Liver (tissue), 9 donors: ENCODE measurements around the gene ZNF341. TPM values are rescaled to one million over a fixed set of nuclear protein-coding genes. Genes with fewer than 3 reads are reported as not detected.

Experiments
- DNase-seq: peaks from one replicate; pipeline ENCODE4 v3.0.0-alpha.2; 2017; ENCODE audit warnings: low spot score
- H3K27ac ChIP-seq, 2 donors: one replicate each; pipeline ENCODE4 v1.7.0; 2013; ENCODE audit warnings: inconsistent platforms in 2 of 2, low read length in 2 of 2, control low read depth in 1 of 2, low read depth in 1 of 2, mild to moderate bottlenecking in 1 of 2
- H3K27me3 ChIP-seq, 4 donors: one replicate each; pipeline versions ENCODE4 v1.6.1 to v1.7.0; 2013; ENCODE audit warnings: low read length in 3 of 4, inconsistent platforms in 1 of 4, mild to moderate bottlenecking in 1 of 4, moderate library complexity in 1 of 4; ENCODE audit not compliant: control insufficient read depth in 4 of 4, insufficient read depth in 4 of 4
- H3K36me3 ChIP-seq, 4 donors: one replicate each; pipeline versions ENCODE4 v1.6.1 to v1.7.0; 2013; ENCODE audit warnings: low read length in 3 of 4, mild to moderate bottlenecking in 3 of 4, low read depth in 1 of 4, moderate library complexity in 1 of 4; ENCODE audit not compliant: control insufficient read depth in 4 of 4, insufficient read depth in 3 of 4
- H3K4me1 ChIP-seq, 4 donors: one replicate each; pipeline versions ENCODE4 v1.6.1 to v1.7.0; 2013; ENCODE audit warnings: low read length in 3 of 4, mild to moderate bottlenecking in 3 of 4, moderate library complexity in 1 of 4; ENCODE audit not compliant: control insufficient read depth in 4 of 4, insufficient read depth in 4 of 4
- H3K4me3 ChIP-seq, 3 donors: one replicate each; pipeline versions ENCODE4 v1.6.1 to v1.7.0; 2013; ENCODE audit warnings: low read length in 3 of 3, control low read depth in 1 of 3, low read depth in 1 of 3, mild to moderate bottlenecking in 1 of 3
- H3K9ac ChIP-seq, 2 donors: one replicate each; pipeline ENCODE4 v1.7.0; 2013; ENCODE audit warnings: low read length in 2 of 2, mild to moderate bottlenecking in 2 of 2, moderate library complexity in 2 of 2, control low read depth in 1 of 2, low read depth in 1 of 2
- H3K9me3 ChIP-seq, 4 donors: one replicate each; pipeline versions ENCODE4 v1.6.1 to v1.7.0; 2013; ENCODE audit warnings: low read length in 3 of 4; ENCODE audit not compliant: control insufficient read depth in 4 of 4
- ATF3 ChIP-seq: IDR thresholded peaks from 2 replicates; pipeline ENCODE4 v1.6.1; 2016; ENCODE audit warnings: antibody characterized with exemption
- EGR1 ChIP-seq, 2 donors: IDR thresholded peaks; 2 replicates each; pipeline ENCODE4 v1.6.1; 2016 to 2018; ENCODE audit warnings: antibody characterized with exemption in 2 of 2, low read depth in 2 of 2
- FOXA1 ChIP-seq: IDR thresholded peaks from 2 replicates; pipeline ENCODE4 v1.6.1; 2016; ENCODE audit warnings: antibody characterized with exemption
- FOXA2 ChIP-seq: IDR thresholded peaks from 2 replicates; pipeline ENCODE4 v1.6.1; 2016; ENCODE audit warnings: antibody characterized with exemption
- GABPA ChIP-seq, 2 donors: IDR thresholded peaks in 1 of 2; conservative IDR thresholded peaks in 1 of 2; 2 replicates each; pipeline ENCODE4 v1.6.1; 2016; ENCODE audit warnings: antibody characterized with exemption in 2 of 2, mild to moderate bottlenecking in 1 of 2, moderate library complexity in 1 of 2
- HNF4A ChIP-seq, 2 donors: conservative IDR thresholded peaks; 2 replicates each; pipeline ENCODE4 v1.6.1; 2016; ENCODE audit warnings: antibody characterized with exemption in 2 of 2, mild to moderate bottlenecking in 2 of 2
- HNF4G ChIP-seq: IDR thresholded peaks from 2 replicates; pipeline ENCODE4 v1.6.1; 2016; ENCODE audit warnings: antibody characterized with exemption
- MAX ChIP-seq: IDR thresholded peaks from 2 replicates; pipeline ENCODE4 v1.6.1; 2016; ENCODE audit warnings: antibody characterized with exemption
- RAD21 ChIP-seq, 2 donors: IDR thresholded peaks; 2 replicates each; pipeline ENCODE4 v1.6.1; 2016; ENCODE audit warnings: antibody characterized with exemption in 2 of 2, mild to moderate bottlenecking in 2 of 2
- REST ChIP-seq: IDR thresholded peaks from 2 replicates; pipeline ENCODE4 v1.6.1; 2016; ENCODE audit warnings: antibody characterized with exemption, mild to moderate bottlenecking
- RXRA ChIP-seq, 2 donors: IDR thresholded peaks; 2 replicates each; pipeline ENCODE4 v1.6.1; 2017 to 2018; ENCODE audit warnings: antibody characterized with exemption in 2 of 2, mild to moderate bottlenecking in 1 of 2
- ZBTB33 ChIP-seq: IDR thresholded peaks from 2 replicates; pipeline ENCODE4 v1.6.1; 2016; ENCODE audit warnings: antibody characterized with exemption
- WGBS: extraction: QIAGEN DNeasy Blood & Tissue Kit; methylation state at CpG from one replicate; pipeline ENCODE4 v1.1.7; 2013; 5-methylcytosine and 5-hydroxymethylcytosine counted together
- polyA plus RNA-seq, 2 donors: library from polyadenylated mRNA; stranded (reverse) in 1 of 2; unstranded in 1 of 2; fragments of 200-250 nt in 1 of 2; fragments of >200 nt in 1 of 2; fragmentation: Nextera tagmentation in 1 of 2; extraction: Ambion mirVana in 1 of 2; gene quantifications; one replicate each; pipeline versions ENCODE4 v1.2.1 to v1.2.3, GENCODE V29; 2013 to 2015
- total RNA-seq, 2 donors: library from RNA; depleted of rRNA; stranded (reverse); fragments of >200 nt; gene quantifications; one replicate each; pipeline ENCODE4 v1.2.3, GENCODE V29; 2014
- donor health status: healthy.
- donor health status: healthy.
- donor health status: healthy.
- donor health status: healthy.
- donor health status: healthy.

The ZNF341 gene
- total and polyA plus RNA-seq, 4 donors: 0.69 to 1.1 (median 0.82) TPM

GRCh38 chr20:33772439-33772838 is 40.6 kb downstream of the ZNF341 start:
- no peak for DNase-seq
- 95% methylated on average over 3 of the region's 3 CpGs for WGBS
- TF ChIP-seq EGR1 (IDR thresholded peaks at IDR 0.05; ENCODE audit: low read depth in 2 of 2) (no peak), FOXA2 (no peak), GABPA (IDR thresholded peaks at IDR 0.05 in 1 of 2, conservative IDR thresholded peaks at IDR 0.05 in 1 of 2) (no peak), HNF4A (conservative IDR thresholded peaks at IDR 0.05) (no peak), HNF4G (no peak), REST (no peak), MAX (no peak), FOXA1 (no peak)
- peaks cover 0 to 3% (median 1%) of the 10 kb centered on the region in 4 donors for H3K36me3 ChIP-seq
- no peaks in the 10 kb centered on the region for H3K9me3 ChIP-seq
- no peak overlapping the region for H3K9ac ChIP-seq
- H3K27ac ChIP-seq: no peak overlapping the region
- no peaks in the 10 kb centered on the region for H3K27me3 ChIP-seq
- no peaks in the 10 kb centered on the region for H3K4me1 ChIP-seq
- no peak overlapping the region for H3K4me3 ChIP-seq

- H3K27ac ChIP-seq: no peak overlapping the region
- DNase-seq: no peak
- H3K36me3 ChIP-seq: peaks cover 0 to 2% (median 1%) of the 10 kb centered on the region in 4 donors
- WGBS: 78% methylated on average over 2 of the region's 2 CpGs
- H3K9ac ChIP-seq: no peak overlapping the region
- H3K9me3 ChIP-seq: no peaks in the 10 kb centered on the region
- H3K4me1 ChIP-seq: no peaks in the 10 kb centered on the region
- H3K27me3 ChIP-seq: no peaks in the 10 kb centered on the region
- TF ChIP-seq RAD21 (IDR thresholded peaks at IDR 0.05) (no peak), FOXA1 (no peak), ZBTB33 (no peak), RXRA (IDR thresholded peaks at IDR 0.05) (no peak), ATF3 (no peak)
- H3K4me3 ChIP-seq: no peak overlapping the region
Measured at GRCh38 chr20:33773412-33774089, 41.8 kb downstream of the ZNF341 start.
